ENCODE measurements around the gene CFAP43. TPM values are rescaled to one million over a fixed set of nuclear protein-coding genes. Genes with fewer than 3 reads are reported as not detected.

Gene CFAP43
- total RNA-seq, 4 donors from 2014 or later: 0.17 to 0.33 TPM; not detected in 2

DNA sequence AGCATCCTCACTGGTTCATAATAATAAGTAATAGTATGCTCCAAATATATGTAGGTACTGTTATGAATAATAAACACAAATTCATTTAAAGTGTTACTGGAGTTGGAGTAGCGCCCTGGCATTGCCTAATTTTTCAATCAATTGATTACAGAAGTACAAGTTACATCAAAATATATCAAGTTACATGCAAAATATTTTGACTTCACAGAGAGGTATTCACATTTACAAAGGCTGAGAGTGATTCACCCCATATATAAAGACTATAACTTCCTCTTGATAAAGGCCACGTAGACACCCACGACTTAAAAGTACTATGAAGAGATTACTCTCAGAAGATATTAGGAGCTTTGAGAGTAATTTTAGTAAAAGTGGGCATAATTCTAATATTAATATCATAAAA, 132.9 kb downstream of the CFAP43 start:
- TF ChIP-seq, protein P1, sequence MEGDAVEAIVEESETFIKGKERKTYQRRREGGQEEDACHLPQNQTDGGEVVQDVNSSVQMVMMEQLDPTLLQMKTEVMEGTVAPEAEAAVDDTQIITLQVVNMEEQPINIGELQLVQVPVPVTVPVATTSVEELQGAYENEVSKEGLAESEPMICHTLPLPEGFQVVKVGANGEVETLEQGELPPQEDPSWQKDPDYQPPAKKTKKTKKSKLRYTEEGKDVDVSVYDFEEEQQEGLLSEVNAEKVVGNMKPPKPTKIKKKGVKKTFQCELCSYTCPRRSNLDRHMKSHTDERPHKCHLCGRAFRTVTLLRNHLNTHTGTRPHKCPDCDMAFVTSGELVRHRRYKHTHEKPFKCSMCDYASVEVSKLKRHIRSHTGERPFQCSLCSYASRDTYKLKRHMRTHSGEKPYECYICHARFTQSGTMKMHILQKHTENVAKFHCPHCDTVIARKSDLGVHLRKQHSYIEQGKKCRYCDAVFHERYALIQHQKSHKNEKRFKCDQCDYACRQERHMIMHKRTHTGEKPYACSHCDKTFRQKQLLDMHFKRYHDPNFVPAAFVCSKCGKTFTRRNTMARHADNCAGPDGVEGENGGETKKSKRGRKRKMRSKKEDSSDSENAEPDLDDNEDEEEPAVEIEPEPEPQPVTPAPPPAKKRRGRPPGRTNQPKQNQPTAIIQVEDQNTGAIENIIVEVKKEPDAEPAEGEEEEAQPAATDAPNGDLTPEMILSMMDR (IDR thresholded peaks at IDR 0.05): no peak
- TF ChIP-seq POLR2AphosphoS5 (IDR thresholded peaks at IDR 0.05) (no peak), POLR2A (IDR thresholded peaks at IDR 0.05; ENCODE audit: low read depth) (no peak), EP300 (IDR thresholded peaks at IDR 0.05) (no peak)

GRCh38 chr10:104098358-104098925, 133.7 kb downstream of the CFAP43 start:
- Histone ChIP-seq H3K36me3 (no peaks in the 10 kb centered on the region), H3K27me3 (no peaks in the 10 kb centered on the region), H3K4me3 (no peak overlapping the region), H3K9me3 (peaks cover 0 to 7% (median 0%) of the 10 kb centered on the region in 4 donors), H3K27ac (replicated peaks in 1 of 4) (no peak overlapping the region), H3K4me1 (peaks cover 0 to 6% (median 0%) of the 10 kb centered on the region in 4 donors)
- 96% methylated on average over 4 of the region's 4 CpGs for WGBS
- intact Hi-C loops (cut with DNase I): no loop called here
- DNase-seq (ENCODE audit: extremely low spot score): no peak
- TF ChIP-seq, protein P1 (IDR thresholded peaks at IDR 0.05): no peak
- TF ChIP-seq EP300 (IDR thresholded peaks at IDR 0.05) (no peak), POLR2AphosphoS5 (IDR thresholded peaks at IDR 0.05) (no peak), POLR2A (IDR thresholded peaks at IDR 0.05; ENCODE audit: low read depth) (no peak)

More for the DNA sequence above, 132.9 kb downstream of the CFAP43 start:
- H3K36me3 ChIP-seq: no peaks in the 10 kb centered on the region
- H3K4me1 ChIP-seq: peaks cover 0 to 6% (median 0%) of the 10 kb centered on the region in 4 donors
- peaks cover 0 to 7% (median 0%) of the 10 kb centered on the region in 4 donors for H3K9me3 ChIP-seq
- WGBS: 86% methylated on average over 3 of the region's 3 CpGs
- intact Hi-C loops (cut with DNase I): no loop called here
- DNase-seq (ENCODE audit: extremely low spot score): no peak
- no peak overlapping the region for H3K4me3 ChIP-seq
- no peak overlapping the region for H3K27ac ChIP-seq (replicated peaks in 1 of 4)
- H3K27me3 ChIP-seq: no peaks in the 10 kb centered on the region

GRCh38 chr10:104096692-104097091, 135.5 kb downstream of the CFAP43 start:
- no peaks in the 10 kb centered on the region for H3K27me3 ChIP-seq
- 93% methylated on average over 2 of the region's 2 CpGs for WGBS
- no peak for DNase-seq (ENCODE audit: extremely low spot score)
- H3K4me1 ChIP-seq: peaks cover 0 to 6% (median 0%) of the 10 kb centered on the region in 4 donors
- peaks cover 0 to 7% (median 0%) of the 10 kb centered on the region in 4 donors for H3K9me3 ChIP-seq
- TF ChIP-seq EP300 (IDR thresholded peaks at IDR 0.05): no peak
- no peak for TF ChIP-seq POLR2A (IDR thresholded peaks at IDR 0.05; ENCODE audit: low read depth)
- TF ChIP-seq, protein P1 (IDR thresholded peaks at IDR 0.05): no peak
- TF ChIP-seq POLR2AphosphoS5 (IDR thresholded peaks at IDR 0.05): no peak
- no peaks in the 10 kb centered on the region for H3K36me3 ChIP-seq
- intact Hi-C loops (cut with DNase I): no loop called here
- no peak overlapping the region for H3K4me3 ChIP-seq
- no peak overlapping the region for H3K27ac ChIP-seq (replicated peaks in 1 of 4)

DNA sequence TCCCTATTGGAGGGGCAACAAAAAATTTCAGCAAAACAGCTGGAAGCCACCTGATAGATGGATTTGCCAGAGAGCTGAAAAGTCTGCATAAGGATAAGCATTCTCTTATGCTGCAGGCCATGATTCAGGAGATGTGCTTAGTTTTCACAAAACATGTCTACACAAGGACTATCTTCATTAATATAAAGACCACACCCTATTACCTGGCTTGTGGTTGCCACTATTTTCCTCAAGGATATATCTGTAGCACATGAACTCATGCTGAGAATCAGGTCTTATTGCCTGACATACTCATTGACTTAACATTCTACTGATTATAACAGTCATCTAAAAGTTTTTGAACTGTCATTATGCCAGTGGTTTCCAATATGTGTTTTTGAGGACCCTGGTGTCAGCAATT, 139.4 kb downstream of the CFAP43 start:
- intact Hi-C loops (cut with DNase I): no loop called here
- DNase-seq (ENCODE audit: extremely low spot score): no peak
- Histone ChIP-seq H3K27ac (replicated peaks in 1 of 4) (no peak overlapping the region), H3K4me1 (no peaks in the 10 kb centered on the region), H3K9me3 (peaks cover 0 to 7% (median 0%) of the 10 kb centered on the region in 4 donors), H3K27me3 (no peaks in the 10 kb centered on the region), H3K36me3 (no peaks in the 10 kb centered on the region), H3K4me3 (no peak overlapping the region)
- TF ChIP-seq, protein P1 (IDR thresholded peaks at IDR 0.05): no peak
- TF ChIP-seq POLR2AphosphoS5 (IDR thresholded peaks at IDR 0.05) (no peak), EP300 (IDR thresholded peaks at IDR 0.05) (no peak), POLR2A (IDR thresholded peaks at IDR 0.05; ENCODE audit: low read depth) (no peak)

- 72% methylated on average over 2 of the region's 2 CpGs for WGBS
- intact Hi-C loops (cut with DNase I): no loop called here
- H3K9me3 ChIP-seq: no peaks in the 10 kb centered on the region
- no peaks in the 10 kb centered on the region for H3K4me1 ChIP-seq
- H3K27me3 ChIP-seq: no peaks in the 10 kb centered on the region
- no peak overlapping the region for H3K4me3 ChIP-seq
- no peak overlapping the region for H3K27ac ChIP-seq (replicated peaks in 1 of 4)
- no peak for TF ChIP-seq POLR2A (IDR thresholded peaks at IDR 0.05; ENCODE audit: low read depth)
- no peak for TF ChIP-seq EP300 (IDR thresholded peaks at IDR 0.05)
- TF ChIP-seq POLR2AphosphoS5 (IDR thresholded peaks at IDR 0.05): no peak
- DNase-seq (ENCODE audit: extremely low spot score): no peak
- no peaks in the 10 kb centered on the region for H3K36me3 ChIP-seq
Observed at GRCh38 chr10:104090611-104091010, 141.6 kb downstream of the CFAP43 start.

Measured in esophagus muscularis mucosa (tissue), 4 donors.